HG03575 (cell line): ENCODE measurements around the gene ZFYVE28.
"Not testable (repeated sequence)": the region's sequence is repeated elsewhere in the genome, so short reads cannot be mapped to it uniquely, and the experiment has no call there.

Experiments used
- ATAC-seq: cut with Tn5 transposase; IDR thresholded peaks from one replicate; pipeline ENCODE4 v1.9.1; 2021; ENCODE audit not compliant: unreplicated experiment, insufficient number of reproducible peaks, low FRiP score; ENCODE audit errors: extremely low read depth

The ZFYVE28 gene

GRCh38 chr4:2397596-2398379 lies 20.7 kb downstream of the ZFYVE28 start:
- no peak for ATAC-seq

- no peak for ATAC-seq
Measured at GRCh38 chr4:2396781-2397368, 21.6 kb downstream of the ZFYVE28 start.

- no peak for ATAC-seq
Measured at GRCh38 chr4:2395584-2395983, 22.9 kb downstream of the ZFYVE28 start.

GRCh38 chr4:2395038-2395437 lies 23.4 kb downstream of the ZFYVE28 start:
- ATAC-seq, result no peak

GRCh38 chr4:2394528-2394927 lies 23.9 kb downstream of the ZFYVE28 start:
- ATAC-seq, result no peak

GRCh38 chr4:2393353-2394270 lies 24.8 kb downstream of the ZFYVE28 start:
- no peak for ATAC-seq

- ATAC-seq, result no peak
Measured at GRCh38 chr4:2390784-2391421, 27.5 kb downstream of the ZFYVE28 start.

- no peak for ATAC-seq
Measured at GRCh38 chr4:2390146-2390545, 28.3 kb downstream of the ZFYVE28 start.

- ATAC-seq, result no peak
Measured at GRCh38 chr4:2389691-2390090, 28.8 kb downstream of the ZFYVE28 start.

- ATAC-seq, result no peak
Measured at GRCh38 chr4:2388429-2389182, 29.8 kb downstream of the ZFYVE28 start.

GRCh38 chr4:2387829-2388228 lies 30.6 kb downstream of the ZFYVE28 start:
- no peak for ATAC-seq

GRCh38 chr4:2387218-2387617 lies 31.2 kb downstream of the ZFYVE28 start:
- no peak for ATAC-seq

- no peak for ATAC-seq
Measured at GRCh38 chr4:2386717-2387116, 31.7 kb downstream of the ZFYVE28 start.

- no peak for ATAC-seq
Measured at GRCh38 chr4:2385516-2385915, 32.9 kb downstream of the ZFYVE28 start.

- no peak for ATAC-seq
Measured at GRCh38 chr4:2384245-2384644, 34.2 kb downstream of the ZFYVE28 start.

- ATAC-seq, result no peak
Measured at GRCh38 chr4:2383760-2384159, 34.7 kb downstream of the ZFYVE28 start.

- ATAC-seq, result not testable (repeated sequence)
Measured at GRCh38 chr4:2383220-2383631, 35.2 kb downstream of the ZFYVE28 start.

- not testable (repeated sequence) for ATAC-seq
Measured at GRCh38 chr4:2382769-2383202, 35.7 kb downstream of the ZFYVE28 start.
